GM11168 (cell line): ENCODE data around the gene ZNF782.
"Not testable (repeated sequence)": the region's sequence is repeated elsewhere in the genome, so short reads cannot be mapped to it uniquely, and the experiment has no call there.

Experiments used
- in situ Hi-C: fragments of 300-500 bp; cut with MboI; formaldehyde crosslinking; loops from one replicate; pipeline ENCODE4 v1.12.0; 2022; ENCODE audit warnings: low sequenced_read_pairs; ENCODE audit not compliant: unreplicated experiment

The ZNF782 gene

DNA sequence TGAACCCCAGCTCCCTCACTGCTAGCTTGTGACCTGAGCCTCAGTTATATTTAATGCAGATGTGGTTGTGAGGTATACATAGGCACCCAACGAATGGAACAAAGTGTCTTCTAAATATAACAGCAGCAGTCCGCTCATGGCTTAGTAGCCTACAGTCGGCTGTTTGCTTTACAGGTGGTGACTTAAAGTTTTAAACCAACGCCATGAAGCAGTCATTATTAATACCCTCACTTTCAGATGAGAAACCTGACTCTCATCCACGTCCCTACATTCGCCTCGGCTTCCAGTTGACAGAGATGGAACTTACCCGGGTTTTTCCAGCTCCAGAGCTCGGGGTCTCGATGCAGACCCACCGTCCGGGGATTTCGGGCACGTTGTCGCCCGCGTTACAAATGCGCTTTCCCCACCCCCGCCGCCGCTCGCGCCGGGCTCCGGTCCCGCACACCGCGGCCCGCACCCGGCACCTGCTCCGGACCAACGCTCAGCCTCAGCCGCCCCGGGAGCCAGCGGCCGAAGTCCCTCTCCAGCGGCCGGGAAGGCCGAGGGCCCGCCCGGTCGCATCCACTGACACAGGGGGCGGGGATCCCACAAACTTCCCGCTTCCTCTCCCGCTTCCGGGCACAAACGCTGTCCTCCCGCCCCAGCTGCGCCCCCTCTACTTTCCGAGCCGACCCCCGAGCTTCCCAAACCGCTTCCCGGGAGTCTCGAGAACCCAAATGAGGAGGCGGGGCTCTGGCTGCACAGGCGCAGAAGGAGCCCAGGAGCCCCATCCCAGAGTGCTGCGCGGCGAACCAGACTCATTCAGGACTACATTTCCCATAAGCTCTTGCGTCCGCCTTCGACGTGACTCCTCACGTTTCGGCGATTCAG, at the start of gene ZNF782:
TSS of gene ZNF782 (minus strand) at position 734 of the 870 bp plus-strand sequence. CDS start 2,553 bp downstream, outside the sequence.
- in situ Hi-C loops = loop anchor here (10.0 kb wide), 2 partner anchors 541 to 751 kb away; no protein-coding TSS in a partner anchor

GRCh38 chr9:96900010-96900409, 45.7 kb upstream of the ZNF782 start:
- in situ Hi-C loops = not testable (repeated sequence)

DNA sequence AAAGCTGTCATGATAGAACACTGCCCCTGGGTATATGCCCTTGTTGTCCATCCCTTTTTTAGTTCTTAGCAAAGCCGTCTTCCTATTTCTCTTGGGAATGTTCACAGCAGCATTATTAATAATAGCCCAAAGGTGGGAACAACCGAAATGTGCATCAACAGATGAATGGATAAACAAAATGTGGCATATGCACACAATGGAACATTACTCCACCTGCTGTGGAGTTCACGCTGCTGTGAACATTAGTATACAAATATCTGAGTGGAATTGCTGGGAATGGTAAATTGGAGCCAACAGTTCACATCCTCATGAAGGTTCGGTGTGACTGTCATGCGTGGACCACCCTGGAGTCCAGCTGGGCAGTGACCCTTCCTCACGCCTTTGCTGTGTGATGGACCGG, 37.8 kb upstream of the ZNF782 start:
- in situ Hi-C loops = no loop called here

- in situ Hi-C loops = no loop called here
Measured at GRCh38 chr9:96888591-96888990, 34.3 kb upstream of the ZNF782 start.

- in situ Hi-C loops = no loop called here
Measured at GRCh38 chr9:96885424-96885823, 31.1 kb upstream of the ZNF782 start.

DNA sequence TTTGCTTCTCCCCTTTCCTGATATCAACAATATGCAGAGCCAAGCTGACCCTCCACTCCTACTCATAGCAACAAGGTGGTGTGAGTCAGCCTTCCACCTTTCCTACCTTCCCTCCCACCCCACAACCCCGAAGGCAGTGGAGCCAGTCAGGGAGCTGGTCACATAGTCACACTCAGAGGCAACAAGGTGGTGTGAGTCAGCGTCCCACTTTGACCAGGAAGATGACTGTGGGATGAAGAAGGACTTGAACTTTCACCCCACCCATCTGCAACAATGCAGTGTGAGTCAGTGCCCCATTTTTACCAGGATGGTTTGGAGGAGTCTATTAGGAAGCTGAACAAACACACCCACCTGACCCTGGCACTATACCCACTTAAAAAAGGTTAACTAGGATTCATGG, 30.1 kb upstream of the ZNF782 start:
- in situ Hi-C loops = no loop called here

- in situ Hi-C loops = no loop called here
Measured at GRCh38 chr9:96883922-96884321, 29.6 kb upstream of the ZNF782 start.

GRCh38 chr9:96877269-96877668, 23.0 kb upstream of the ZNF782 start:
- in situ Hi-C loops = no loop called here

- in situ Hi-C loops = no loop called here
Measured at GRCh38 chr9:96875461-96876142, 21.3 kb upstream of the ZNF782 start.

DNA sequence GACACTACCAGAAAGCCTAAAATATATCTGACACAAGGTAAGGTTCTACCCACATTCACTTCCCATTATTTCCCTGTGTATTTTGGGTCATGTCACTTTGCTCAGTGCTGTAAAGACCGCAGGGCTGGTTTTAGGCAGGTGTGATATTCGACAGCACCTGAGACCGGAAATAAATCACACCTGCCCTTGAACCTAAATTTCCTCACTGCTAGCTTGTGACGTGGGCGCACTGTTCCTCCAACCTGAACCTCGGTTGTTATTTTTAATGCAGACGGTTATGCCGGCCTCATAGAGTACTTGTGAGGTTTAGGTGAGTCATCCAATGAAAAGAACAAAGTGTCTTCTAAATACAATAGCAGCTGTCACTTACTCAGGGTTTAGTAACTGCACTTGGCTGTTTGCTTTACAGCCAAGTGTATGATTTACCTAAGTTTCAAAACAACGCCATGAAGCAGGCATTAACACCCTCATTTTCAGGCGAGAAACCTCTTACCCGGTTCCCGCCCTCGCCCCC, 20.7 kb upstream of the ZNF782 start:
- in situ Hi-C loops = no loop called here

DNA sequence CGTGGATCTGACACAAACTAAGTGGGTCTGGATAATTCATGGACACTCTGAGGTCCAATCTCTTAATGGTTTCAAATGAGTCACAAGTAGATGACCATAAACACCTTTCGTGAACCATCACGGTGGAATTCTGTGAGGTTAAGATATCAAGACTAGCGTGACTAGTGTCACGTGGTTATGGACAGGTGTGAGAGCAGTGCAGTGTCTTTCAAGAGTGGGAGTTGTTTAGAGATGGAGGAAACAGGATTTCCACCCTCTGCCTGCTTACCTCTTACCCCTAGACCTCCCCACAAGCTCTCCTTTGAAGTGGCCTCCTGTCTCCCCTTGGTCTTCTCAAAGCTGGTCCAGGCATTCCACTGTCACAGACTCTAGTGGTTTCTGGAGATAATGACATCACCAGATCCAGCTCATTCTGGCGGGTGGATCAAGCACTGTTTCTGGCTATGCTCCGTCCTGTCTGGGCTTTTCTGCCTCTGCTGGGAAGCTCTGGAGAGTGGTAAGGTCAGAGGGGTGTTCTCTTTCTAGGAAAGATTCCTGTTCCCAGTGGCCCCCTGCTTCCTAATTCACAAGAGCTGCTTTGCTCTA, 20.0 kb upstream of the ZNF782 start:
- in situ Hi-C loops = no loop called here

GRCh38 chr9:96871176-96871575, 16.9 kb upstream of the ZNF782 start:
- in situ Hi-C loops = no loop called here

GRCh38 chr9:96868709-96869108, 14.4 kb upstream of the ZNF782 start:
- in situ Hi-C loops = no loop called here

GRCh38 chr9:96867079-96867804, 12.9 kb upstream of the ZNF782 start:
- in situ Hi-C loops = no loop called here

DNA sequence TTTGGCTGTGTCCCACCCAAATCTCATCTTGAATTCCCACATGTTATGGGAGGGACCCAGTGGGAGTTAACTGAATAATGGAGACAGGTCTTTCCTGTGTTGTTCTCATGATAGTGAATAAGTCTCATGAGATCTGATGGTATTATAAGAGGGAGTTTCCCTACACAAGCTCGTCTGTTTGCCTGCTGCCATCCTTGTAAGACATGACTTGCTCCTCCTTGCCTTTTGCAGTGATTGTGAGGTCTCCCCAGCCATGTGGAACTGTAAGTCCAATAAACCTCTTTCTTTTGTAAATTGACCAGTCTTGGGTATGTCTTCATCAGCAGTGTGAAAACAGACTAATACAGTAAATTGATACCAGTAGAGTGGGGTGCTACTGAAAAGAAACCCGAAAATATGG, 10.9 kb upstream of the ZNF782 start:
- in situ Hi-C loops = not testable (repeated sequence)

DNA sequence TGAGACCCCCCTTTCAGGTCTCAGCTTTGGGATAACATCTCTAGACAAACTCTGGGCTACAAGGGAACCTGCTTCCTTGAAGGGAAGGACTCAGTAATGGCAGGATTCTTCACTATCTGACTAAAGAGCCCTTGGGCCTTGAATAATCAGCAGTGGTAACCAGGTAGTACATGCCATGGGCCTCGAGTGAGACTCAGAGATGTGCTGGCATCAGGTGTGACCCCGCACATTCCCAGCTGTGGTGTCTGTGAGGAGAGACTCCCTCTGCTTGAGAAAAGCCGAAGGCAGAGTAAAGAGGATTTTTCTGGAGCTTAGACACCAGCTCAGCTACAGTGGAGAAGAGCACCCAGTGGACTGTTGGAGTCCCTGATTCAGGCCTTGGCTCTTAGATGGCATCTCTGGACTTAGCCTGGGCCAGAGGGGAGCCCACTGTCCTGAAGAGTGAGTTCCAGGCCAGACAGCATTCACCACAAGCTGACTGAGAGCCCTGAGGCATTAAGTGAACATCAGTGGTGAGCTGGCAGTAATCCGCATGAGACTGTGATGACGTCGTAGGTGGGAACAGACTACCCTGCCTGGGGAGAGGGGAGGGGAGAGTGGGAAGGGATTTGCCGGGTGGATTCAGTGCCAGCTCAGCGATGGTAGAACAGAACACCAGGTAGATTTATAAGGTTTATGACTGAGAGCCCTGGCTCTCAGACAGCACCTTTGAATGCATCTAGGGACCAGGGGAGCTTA, 5.3 kb upstream of the ZNF782 start:
- in situ Hi-C loops = loop anchor here (5.0 to 10.0 kb wide), 3 partner anchors 248 to 745 kb away; no protein-coding TSS in a partner anchor

GRCh38 chr9:96858670-96859069, 4.4 kb upstream of the ZNF782 start:
- in situ Hi-C loops = loop anchor here (5.0 to 10.0 kb wide), 3 partner anchors 249 to 746 kb away; no protein-coding TSS in a partner anchor

GRCh38 chr9:96858018-96858573, 3.8 kb upstream of the ZNF782 start:
- in situ Hi-C loops = loop anchor here (5.0 to 10.0 kb wide), 3 partner anchors 249 to 747 kb away; no protein-coding TSS in a partner anchor
